Transverse colon (tissue), 4 donors: ENCODE data around the gene CFAP410.

ENCODE experiments used
- POLR2A ChIP-seq: fragments of 450-650 bp; IDR thresholded peaks from one replicate; pipeline ENCODE4 v1.6.1; 2016; ENCODE audit warnings: antibody characterized with exemption, mild to moderate bottlenecking, moderate library complexity
- POLR2AphosphoS5 ChIP-seq, 3 donors: sonication (generic); formaldehyde crosslinking; IDR thresholded peaks; one replicate each; pipeline ENCODE4 v1.6.1; 2016; ENCODE audit warnings: antibody characterized with exemption in 3 of 3
- TF ChIP-seq, protein P1 (sequence below), 5 experiments: fragments of 200-600 bp in 3 of 5; fragments of 450-650 bp in 2 of 5; sonication (generic) in 3 of 5; IDR thresholded peaks; 1 replicate in 2 of 5; 2 replicates in 3 of 5; pipeline ENCODE4 v1.5.1; 2016 to 2017; ENCODE audit warnings: antibody characterized with exemption in 5 of 5, inconsistent platforms in 3 of 5, mild to moderate bottlenecking in 2 of 5, moderate library complexity in 1 of 5

GRCh38 chr21:44377922-44378645, 38.9 kb upstream of the CFAP410 start:
- TF ChIP-seq, protein P1, sequence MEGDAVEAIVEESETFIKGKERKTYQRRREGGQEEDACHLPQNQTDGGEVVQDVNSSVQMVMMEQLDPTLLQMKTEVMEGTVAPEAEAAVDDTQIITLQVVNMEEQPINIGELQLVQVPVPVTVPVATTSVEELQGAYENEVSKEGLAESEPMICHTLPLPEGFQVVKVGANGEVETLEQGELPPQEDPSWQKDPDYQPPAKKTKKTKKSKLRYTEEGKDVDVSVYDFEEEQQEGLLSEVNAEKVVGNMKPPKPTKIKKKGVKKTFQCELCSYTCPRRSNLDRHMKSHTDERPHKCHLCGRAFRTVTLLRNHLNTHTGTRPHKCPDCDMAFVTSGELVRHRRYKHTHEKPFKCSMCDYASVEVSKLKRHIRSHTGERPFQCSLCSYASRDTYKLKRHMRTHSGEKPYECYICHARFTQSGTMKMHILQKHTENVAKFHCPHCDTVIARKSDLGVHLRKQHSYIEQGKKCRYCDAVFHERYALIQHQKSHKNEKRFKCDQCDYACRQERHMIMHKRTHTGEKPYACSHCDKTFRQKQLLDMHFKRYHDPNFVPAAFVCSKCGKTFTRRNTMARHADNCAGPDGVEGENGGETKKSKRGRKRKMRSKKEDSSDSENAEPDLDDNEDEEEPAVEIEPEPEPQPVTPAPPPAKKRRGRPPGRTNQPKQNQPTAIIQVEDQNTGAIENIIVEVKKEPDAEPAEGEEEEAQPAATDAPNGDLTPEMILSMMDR (IDR thresholded peaks at IDR 0.05): no peak
- no peak for TF ChIP-seq POLR2A
- TF ChIP-seq POLR2AphosphoS5 (IDR thresholded peaks at IDR 0.05): no peak
